AG04450 (cell line): Measurements from ENCODE around the gene RNF186. TPM values are rescaled to one million over a fixed set of nuclear protein-coding genes. Genes with fewer than 3 reads are reported as not detected.
"Not testable (repeated sequence)": the region's sequence is repeated elsewhere in the genome, so short reads cannot be mapped to it uniquely, and the experiment has no call there.

ENCODE experiments used
- CTCF ChIA-PET: fragments of 300-600, 350-600 bp; formaldehyde crosslinking; extraction: SDS; loops from one replicate; lab custom pipeline; 2022; ENCODE audit warnings: antibody characterized with exemption, inconsistent platforms; lab: Charles Lee
- POLR2A ChIA-PET: fragments of 350-600 bp; formaldehyde crosslinking; extraction: SDS; loops from one replicate; lab custom pipeline; 2021; ENCODE audit warnings: antibody characterized with exemption, inconsistent platforms; lab: Yijun Ruan, JAX
- DNase-seq: peaks from one replicate; pipeline ENCODE4 v3.0.0-alpha.2; 2011; ENCODE audit warnings: low read depth, low spot score
- H3K27ac ChIP-seq: one replicate; pipeline ENCODE4 v1.5.1; 2012; ENCODE audit warnings: low read depth, low read length, control low read depth
- H3K27me3 ChIP-seq: one replicate; pipeline ENCODE4 v1.6.0; 2012; ENCODE audit warnings: low read length; ENCODE audit not compliant: control insufficient read depth, insufficient read depth
- H3K4me3 ChIP-seq: 2 replicates; pipeline ENCODE4 v1.5.1; 2011; ENCODE audit warnings: mild to moderate bottlenecking, low read depth, low read length, control low read depth
- H3K9me3 ChIP-seq: 2 replicates; pipeline ENCODE4 v1.5.1; 2012; ENCODE audit warnings: low read length; ENCODE audit not compliant: control insufficient read depth, insufficient read depth
- polyA plus RNA-seq: library from polyadenylated mRNA; depleted of rRNA; stranded (reverse); fragments of >200 nt; gene quantifications from 2 replicates; pipeline ENCODE4 v1.2.3, GENCODE V29; 2011
- TF ChIP-seq, protein P1 (sequence below): IDR thresholded peaks from 2 replicates; pipeline ENCODE4 v1.5.1; 2011; ENCODE audit warnings: low read depth, low read length, control low read depth, inconsistent platforms

RNF186 gene
- polyA plus RNA-seq, 1 experiment: not detected

DNA sequence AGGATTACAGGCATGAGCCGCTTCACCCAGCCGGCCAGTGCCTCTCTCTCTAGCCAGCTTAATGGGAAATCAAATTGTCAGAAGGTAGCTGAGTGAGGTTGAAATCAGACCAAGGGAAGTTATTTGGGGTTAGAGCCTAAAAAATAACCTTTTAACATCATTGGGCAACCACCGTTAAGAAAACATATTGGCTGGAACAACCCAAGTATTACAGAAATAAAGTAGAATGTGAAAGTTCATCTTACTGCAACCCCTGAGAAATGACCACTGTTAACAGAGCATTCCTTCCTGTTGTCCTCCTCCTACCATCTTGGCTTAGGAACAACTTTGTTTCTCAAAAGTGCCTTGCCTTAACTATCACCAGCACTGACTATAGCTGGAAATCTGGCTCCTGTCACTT, 3.2 kb upstream of the RNF186 start:
- no peaks in the 10 kb centered on the region for H3K9me3 ChIP-seq
- no peak for DNase-seq
- CTCF ChIA-PET: no interaction called here
- TF ChIP-seq, protein P1, sequence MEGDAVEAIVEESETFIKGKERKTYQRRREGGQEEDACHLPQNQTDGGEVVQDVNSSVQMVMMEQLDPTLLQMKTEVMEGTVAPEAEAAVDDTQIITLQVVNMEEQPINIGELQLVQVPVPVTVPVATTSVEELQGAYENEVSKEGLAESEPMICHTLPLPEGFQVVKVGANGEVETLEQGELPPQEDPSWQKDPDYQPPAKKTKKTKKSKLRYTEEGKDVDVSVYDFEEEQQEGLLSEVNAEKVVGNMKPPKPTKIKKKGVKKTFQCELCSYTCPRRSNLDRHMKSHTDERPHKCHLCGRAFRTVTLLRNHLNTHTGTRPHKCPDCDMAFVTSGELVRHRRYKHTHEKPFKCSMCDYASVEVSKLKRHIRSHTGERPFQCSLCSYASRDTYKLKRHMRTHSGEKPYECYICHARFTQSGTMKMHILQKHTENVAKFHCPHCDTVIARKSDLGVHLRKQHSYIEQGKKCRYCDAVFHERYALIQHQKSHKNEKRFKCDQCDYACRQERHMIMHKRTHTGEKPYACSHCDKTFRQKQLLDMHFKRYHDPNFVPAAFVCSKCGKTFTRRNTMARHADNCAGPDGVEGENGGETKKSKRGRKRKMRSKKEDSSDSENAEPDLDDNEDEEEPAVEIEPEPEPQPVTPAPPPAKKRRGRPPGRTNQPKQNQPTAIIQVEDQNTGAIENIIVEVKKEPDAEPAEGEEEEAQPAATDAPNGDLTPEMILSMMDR: no peak
- no peak overlapping the region for H3K27ac ChIP-seq
- peaks cover 6% of the 10 kb centered on the region for H3K27me3 ChIP-seq
- no peak overlapping the region for H3K4me3 ChIP-seq
- POLR2A ChIA-PET: no interaction called here

DNA sequence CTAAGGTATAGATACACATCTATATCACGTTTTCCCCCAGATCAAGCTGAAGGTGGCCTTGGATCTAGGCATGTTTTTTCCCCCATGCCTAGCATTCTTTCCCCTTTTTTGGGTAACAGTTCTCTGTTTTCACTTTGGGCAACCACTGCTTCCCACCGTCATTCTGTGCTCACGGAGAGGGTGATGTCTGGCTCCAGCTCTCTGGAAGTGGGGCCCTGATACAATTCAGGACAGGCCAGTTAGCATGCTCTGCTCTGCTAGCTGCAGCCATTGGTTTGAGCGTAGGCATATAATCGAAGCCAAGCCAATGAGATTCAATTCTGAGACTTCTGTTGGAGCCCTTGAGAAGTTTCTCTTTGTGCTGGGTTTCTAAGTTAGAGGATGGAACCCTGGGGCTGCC, 2.1 kb upstream of the RNF186 start:
- CTCF ChIA-PET: no interaction called here
- POLR2A ChIA-PET: no interaction called here
- TF ChIP-seq, protein P1: no peak

DNA sequence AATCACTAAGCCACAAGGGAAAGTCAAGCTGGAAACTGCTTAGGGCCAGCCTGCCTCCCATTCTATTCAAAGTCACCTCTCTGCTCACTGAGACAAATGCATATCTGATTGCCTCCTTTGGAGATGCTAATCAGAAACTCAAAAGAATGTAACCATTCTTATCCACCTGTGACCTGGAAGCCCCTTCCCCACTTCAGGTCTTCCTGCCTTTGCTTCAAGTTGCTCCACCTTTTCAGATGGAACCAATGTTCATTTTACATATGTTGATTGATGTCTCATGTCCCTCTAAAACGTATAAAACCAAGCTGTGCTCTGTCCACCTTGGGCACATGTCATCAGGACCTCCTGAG, 1.6 kb upstream of the RNF186 start:
- POLR2A ChIA-PET, CTCF ChIA-PET, H3K27me3 ChIP-seq, DNase-seq, H3K27ac ChIP-seq, H3K9me3 ChIP-seq, H3K4me3 ChIP-seq: not testable (repeated sequence)

More for the DNA sequence above, 2.1 kb upstream of the RNF186 start:
- Histone ChIP-seq H3K27ac (no peak overlapping the region), H3K9me3 (no peaks in the 10 kb centered on the region), H3K4me3 (no peak overlapping the region), H3K27me3 (peaks cover 6% of the 10 kb centered on the region)
- DNase-seq: no peak

DNA sequence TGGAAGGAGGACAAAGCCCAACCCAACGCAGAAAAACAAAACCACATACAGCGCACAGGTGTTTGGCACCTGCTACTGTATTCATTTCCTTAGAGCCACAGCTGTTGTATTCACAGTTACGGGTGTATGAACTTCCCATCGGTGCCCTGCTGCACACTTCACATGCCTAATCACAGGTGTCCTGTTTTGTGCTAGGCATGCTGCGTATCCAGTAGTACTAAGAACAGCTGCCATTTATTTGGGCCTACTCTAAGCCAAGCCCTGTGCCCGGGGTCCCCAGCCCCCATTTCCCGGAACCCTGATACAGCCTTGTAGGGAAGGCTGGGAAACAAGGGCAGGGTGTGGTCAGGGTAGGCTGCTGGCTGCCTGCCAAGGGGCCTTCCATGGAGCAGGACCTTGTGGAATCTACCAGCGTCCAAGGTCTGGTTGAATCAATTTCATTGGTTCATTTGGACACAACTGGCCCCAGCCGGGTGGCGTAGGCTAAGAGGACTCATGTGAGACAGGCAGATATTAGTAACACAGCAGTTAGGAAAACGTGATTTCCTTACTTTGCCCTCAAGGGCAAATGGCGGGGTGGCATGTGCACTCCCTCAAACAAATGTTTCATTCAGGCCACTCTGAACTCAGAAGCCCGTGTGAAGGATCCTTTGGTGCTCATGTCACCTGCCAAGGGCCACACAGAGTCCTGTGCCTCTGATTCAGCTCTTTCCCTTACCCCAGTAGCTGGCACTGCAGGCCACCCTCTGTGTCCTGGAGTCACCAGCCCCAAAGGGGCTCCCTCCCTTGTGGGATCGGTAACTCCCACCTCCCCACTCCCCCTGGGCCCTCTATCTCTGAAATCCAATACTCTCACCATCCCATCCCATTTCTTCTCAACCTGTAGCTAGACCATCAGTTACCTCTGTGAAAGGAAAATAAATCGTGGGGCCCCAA, 986 bp upstream of the RNF186 start:
- CTCF ChIA-PET: no interaction called here

DNA sequence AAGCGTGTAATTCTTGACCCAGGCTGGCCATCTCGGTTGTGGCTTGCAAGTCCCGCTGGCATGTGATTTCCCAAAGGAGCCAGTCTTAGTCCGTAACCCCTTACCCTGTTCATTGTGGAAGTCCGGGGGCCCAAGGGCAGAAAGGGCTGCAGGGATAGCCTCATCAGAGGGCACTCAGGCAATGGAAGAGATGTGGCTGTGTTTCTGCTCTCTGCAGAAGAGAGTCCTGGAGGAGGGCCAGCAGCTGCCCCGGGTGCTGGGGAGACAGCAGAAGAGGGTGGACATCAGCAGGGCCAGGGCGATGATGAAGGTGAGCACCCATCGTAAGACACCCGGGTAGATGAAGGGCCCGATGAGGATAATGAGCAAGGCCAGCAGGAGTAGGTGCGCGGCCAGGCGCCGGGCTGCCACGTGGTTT, 830 bp downstream of the RNF186 start:
- ChIA-PET POLR2A (interaction anchor here (0.6 kb wide), 1 partner anchor 24 kb away, joined by 4 read pairs; no protein-coding TSS in a partner anchor), CTCF (interaction anchor here (1.5 kb wide), 1 partner anchor 53 kb away, joined by 4 read pairs; no protein-coding TSS in a partner anchor)
- peaks cover 6% of the 10 kb centered on the region for H3K27me3 ChIP-seq
- DNase-seq: no peak
- no peak overlapping the region for H3K27ac ChIP-seq
- peaks cover 1% of the 10 kb centered on the region; the same call in 1 of the 2 replicates for H3K9me3 ChIP-seq
- TF ChIP-seq, protein P1: no peak
- no peak overlapping the region for H3K4me3 ChIP-seq

More for the DNA sequence above, 986 bp upstream of the RNF186 start:
- no peak overlapping the region for H3K27ac ChIP-seq
- H3K27me3 ChIP-seq: peaks cover 6% of the 10 kb centered on the region
- no peaks in the 10 kb centered on the region for H3K9me3 ChIP-seq
- POLR2A ChIA-PET: no interaction called here
- TF ChIP-seq, protein P1: no peak
- no peak overlapping the region for H3K4me3 ChIP-seq
- DNase-seq: no peak
